SK-N-MC (cell line): Measurements from ENCODE around the gene CREB3L2.
"Not testable (repeated sequence)": the region's sequence is repeated elsewhere in the genome, so short reads cannot be mapped to it uniquely, and the experiment has no call there.

Experiments
- EZH2 ChIP-seq: fragments of 200-600 bp; sonication (generic); IDR thresholded peaks from one replicate; pipeline ENCODE4 v1.6.1; 2017; ENCODE audit warnings: antibody characterized with exemption
- POLR2AphosphoS5 ChIP-seq: IDR thresholded peaks from 2 replicates; pipeline ENCODE4 v1.6.1; 2012; ENCODE audit warnings: mild to moderate bottlenecking, low read depth, low read length, borderline replicate concordance

- not testable (repeated sequence) for TF ChIP-seq EZH2, POLR2AphosphoS5
Measured at GRCh38 chr7:137832990-137833389, 168.9 kb downstream of the CREB3L2 start.
